HEK293T (cell line): ENCODE measurements around the gene GALM.
"Not testable (repeated sequence)": the region's sequence is repeated elsewhere in the genome, so short reads cannot be mapped to it uniquely, and the experiment has no call there.

Experiments used
- CTCF ChIA-PET: fragments of 350-600 bp; formaldehyde crosslinking; extraction: SDS; loops from one replicate; lab custom pipeline; 2021; ENCODE audit warnings: antibody characterized with exemption, inconsistent platforms; lab: Yijun Ruan, JAX
- POLR2A ChIA-PET: fragments of 350-600 bp; formaldehyde crosslinking; extraction: SDS; loops from one replicate; lab custom pipeline; 2020; ENCODE audit warnings: antibody characterized with exemption, inconsistent platforms; lab: Yijun Ruan, JAX
- DNase-seq: peaks from one replicate; pipeline ENCODE4 v3.0.0; 2012; ENCODE audit warnings: mixed read lengths; ENCODE audit errors: extremely low spot score
- ARNT ChIP-seq: fragments of 450-650 bp; IDR thresholded peaks from 2 replicates; pipeline ENCODE4 v1.6.1; 2017; ENCODE audit warnings: mild to moderate bottlenecking
- BHLHE40 ChIP-seq: fragments of 450-650 bp; IDR thresholded peaks from 2 replicates; pipeline ENCODE4 v1.6.1; 2016; ENCODE audit warnings: mild to moderate bottlenecking, moderate library complexity, borderline replicate concordance
- CTBP1 ChIP-seq: fragments of 450-650 bp; IDR thresholded peaks from 2 replicates; pipeline ENCODE4 v1.6.1; 2016; ENCODE audit warnings: borderline replicate concordance
- ELF4 ChIP-seq: fragments of 450-650 bp; IDR thresholded peaks from 2 replicates; pipeline ENCODE4 v1.6.1; 2017; ENCODE audit warnings: antibody characterized with exemption
- FOXA1 ChIP-seq: fragments of 450-650 bp; IDR thresholded peaks from 2 replicates; pipeline ENCODE4 v1.6.1; 2016; ENCODE audit warnings: mild to moderate bottlenecking
- FOXK2 ChIP-seq: fragments of 450-650 bp; IDR thresholded peaks from 2 replicates; pipeline ENCODE4 v1.6.1; 2016; ENCODE audit warnings: mild to moderate bottlenecking
- FOXM1 ChIP-seq: fragments of 450-650 bp; IDR thresholded peaks from 2 replicates; pipeline ENCODE4 v1.6.1; 2017; ENCODE audit warnings: mild to moderate bottlenecking, borderline replicate concordance
- HDGF ChIP-seq: fragments of 450-650 bp; IDR thresholded peaks from 2 replicates; pipeline ENCODE4 v1.6.1; 2017; ENCODE audit warnings: antibody characterized with exemption, borderline replicate concordance
- L3MBTL2 ChIP-seq: fragments of 450-650 bp; conservative IDR thresholded peaks from 2 replicates; pipeline ENCODE4 v1.6.1; 2016; ENCODE audit warnings: mild to moderate bottlenecking
- LEF1 ChIP-seq: fragments of 450-650 bp; IDR thresholded peaks from 2 replicates; pipeline ENCODE4 v1.6.1; 2017; ENCODE audit warnings: mild to moderate bottlenecking, borderline replicate concordance
- NFRKB ChIP-seq: fragments of 450-650 bp; IDR thresholded peaks from 2 replicates; pipeline ENCODE4 v1.6.1; 2016; ENCODE audit warnings: mild to moderate bottlenecking, moderate library complexity
- PKNOX1 ChIP-seq: fragments of 450-650 bp; IDR thresholded peaks from 2 replicates; pipeline ENCODE4 v1.6.1; 2016
- SP1 ChIP-seq: fragments of 450-650 bp; IDR thresholded peaks from 2 replicates; pipeline ENCODE4 v1.6.1; 2017
- SUZ12 ChIP-seq: fragments of 450-650 bp; IDR thresholded peaks from 2 replicates; pipeline ENCODE4 v1.6.1; 2016; ENCODE audit warnings: mild to moderate bottlenecking
- TARDBP ChIP-seq: fragments of 450-650 bp; IDR thresholded peaks from 2 replicates; pipeline ENCODE4 v1.6.1; 2016
- ZNF384 ChIP-seq: fragments of 450-650 bp; IDR thresholded peaks from 2 replicates; pipeline ENCODE4 v1.6.1; 2016

GALM gene

GRCh38 chr2:38708900-38709566, 43.1 kb downstream of the GALM start:
- POLR2A ChIA-PET: interaction anchor here (1.6 kb wide), 1 partner anchor 42 kb away, joined by 5 read pairs; the partner anchor contains the start of gene SRSF7
- DNase-seq: no peak
- CTCF ChIA-PET: interaction anchor here (0.6 to 0.7 kb wide), 2 partner anchors 95 to 185 kb away, joined by 3 to 6 read pairs; no protein-coding TSS in a partner anchor
- TF ChIP-seq SUZ12 (no peak), ARNT (no peak), SP1 (no peak), TARDBP (no peak), FOXA1 (no peak), CTBP1 (no peak), FOXK2 (no peak), FOXM1 (no peak)

GRCh38 chr2:38709567-38710194, 43.8 kb downstream of the GALM start:
- POLR2A ChIA-PET: no interaction called here
- CTCF ChIA-PET: interaction anchor here (0.6 to 0.7 kb wide), 2 partner anchors 96 to 186 kb away, joined by 3 to 6 read pairs; no protein-coding TSS in a partner anchor
- no peak for DNase-seq
- no peak for TF ChIP-seq BHLHE40
- TF ChIP-seq FOXK2: no peak
- TF ChIP-seq FOXA1: no peak

GRCh38 chr2:38711558-38711957, 45.6 kb downstream of the GALM start:
- POLR2A ChIA-PET: no interaction called here
- TF ChIP-seq FOXK2: no peak
- TF ChIP-seq L3MBTL2: no peak
- TF ChIP-seq HDGF: no peak
- no peak for TF ChIP-seq FOXA1
- CTCF ChIA-PET: no interaction called here
- DNase-seq: no peak

GRCh38 chr2:38712413-38712812, 46.5 kb downstream of the GALM start:
- POLR2A ChIA-PET: no interaction called here
- CTCF ChIA-PET: no interaction called here
- TF ChIP-seq SUZ12 (no peak), FOXK2 (no peak)
- DNase-seq: no peak

- no peak for TF ChIP-seq L3MBTL2
- no peak for TF ChIP-seq ELF4
- no peak for TF ChIP-seq FOXK2
- no peak for TF ChIP-seq CTBP1
- TF ChIP-seq PKNOX1: no peak
- TF ChIP-seq LEF1: no peak
- TF ChIP-seq FOXM1: no peak
- TF ChIP-seq SUZ12: no peak
- TF ChIP-seq ARNT: no peak
- no peak for TF ChIP-seq TARDBP
- TF ChIP-seq NFRKB: no peak
- no peak for TF ChIP-seq ZNF384
- no peak for TF ChIP-seq FOXA1
- no peak for TF ChIP-seq HDGF
- TF ChIP-seq SP1: no peak
- no peak for TF ChIP-seq BHLHE40
- ChIA-PET CTCF (no interaction called here), POLR2A (no interaction called here)
- DNase-seq: no peak
Observed at GRCh38 chr2:38712871-38713270, 47.0 kb downstream of the GALM start.

- no peak for TF ChIP-seq SP1
- TF ChIP-seq ZNF384: no peak
- TF ChIP-seq CTBP1: no peak
- no peak for TF ChIP-seq LEF1
- no peak for TF ChIP-seq FOXK2
- TF ChIP-seq FOXA1: no peak
- no peak for TF ChIP-seq HDGF
- TF ChIP-seq NFRKB: no peak
- no peak for TF ChIP-seq PKNOX1
- TF ChIP-seq TARDBP: no peak
- TF ChIP-seq SUZ12: no peak
- no peak for TF ChIP-seq L3MBTL2
- no peak for TF ChIP-seq ARNT
- TF ChIP-seq FOXM1: no peak
- TF ChIP-seq BHLHE40: no peak
- TF ChIP-seq ELF4: no peak
- POLR2A ChIA-PET: no interaction called here
- no peak for DNase-seq
- CTCF ChIA-PET: no interaction called here
Observed at GRCh38 chr2:38713338-38713737, 47.4 kb downstream of the GALM start.

- CTCF ChIA-PET, DNase-seq, POLR2A ChIA-PET: not testable (repeated sequence)
Observed at GRCh38 chr2:38714941-38715340, 49.0 kb downstream of the GALM start.

- no peak for DNase-seq
- TF ChIP-seq FOXK2 (no peak), PKNOX1 (no peak), HDGF (no peak), SP1 (no peak), TARDBP (no peak), LEF1 (no peak), ARNT (no peak), FOXM1 (no peak), ELF4 (no peak), FOXA1 (no peak), NFRKB (no peak)
- ChIA-PET POLR2A (no interaction called here), CTCF (interaction anchor here (0.7 to 1.4 kb wide), 2 partner anchors 9 to 134 kb away, joined by 3 read pairs; no protein-coding TSS in a partner anchor)
Observed at GRCh38 chr2:38716185-38716584, 50.3 kb downstream of the GALM start.
